Testis (tissue), 3 donors: ENCODE data around the gene SLC30A1. TPM values are rescaled to one million over a fixed set of nuclear protein-coding genes. Genes with fewer than 3 reads are reported as not detected.

Experiments
- DNase-seq: peaks from one replicate; pipeline ENCODE4 v3.0.0-alpha.2; 2019
- H3K27ac ChIP-seq, 2 donors: fragments of 200-600 bp; sonication (generic); one replicate each; pipeline ENCODE4 v1.5.1; 2019
- H3K27me3 ChIP-seq: fragments of 200-600 bp; sonication (generic); one replicate; pipeline ENCODE4 v1.5.1; 2019
- H3K36me3 ChIP-seq: fragments of 200-600 bp; sonication (generic); one replicate; pipeline ENCODE4 v1.5.1; 2017; ENCODE audit warnings: low read depth; ENCODE audit errors: missing control alignments
- H3K4me1 ChIP-seq: fragments of 200-600 bp; sonication (generic); one replicate; pipeline ENCODE4 v1.5.1; 2019
- H3K4me3 ChIP-seq, 2 donors: fragments of 200-600 bp; sonication (generic); one replicate each; pipeline ENCODE4 v1.5.1; 2017 to 2019
- H3K9me3 ChIP-seq: fragments of 200-600 bp; sonication (generic); one replicate; pipeline ENCODE4 v1.5.1; 2017
- CTCF ChIP-seq, 3 experiments: fragments of 450-650 bp in 2 of 3; fragments of 200-600 bp in 1 of 3; sonication (generic) in 1 of 3; IDR thresholded peaks; one replicate each; pipeline ENCODE4 v1.5.1; 2016 to 2019; ENCODE audit warnings: antibody characterized with exemption in 3 of 3, mild to moderate bottlenecking in 2 of 3, moderate library complexity in 1 of 3
- POLR2A ChIP-seq: fragments of 450-650 bp; IDR thresholded peaks from one replicate; pipeline ENCODE4 v1.6.1; 2017; ENCODE audit warnings: antibody characterized with exemption, mild to moderate bottlenecking, moderate library complexity
- WGBS, 2 donors: methylation state at CpG; one replicate each; pipeline ENCODE4 v1.1.5; 2018; 5-methylcytosine and 5-hydroxymethylcytosine counted together
- intact Hi-C: fragments of 100-400 bp; cut with DNase I; formaldehyde crosslinking; loops from one replicate; pipeline ENCODE4 v1.15.1; 2023; ENCODE audit warnings: low total_unique reads
- polyA plus RNA-seq: library from polyadenylated mRNA; stranded (reverse); fragments of 350-450 nt; fragmentation: Illumina TruSeq; extraction: RNeasy Lipid Tissue Mini Kit (QIAGEN cat#74804); gene quantifications from one replicate; pipeline ENCODE4 v1.2.3, GENCODE V29; 2014; ENCODE audit warnings: low read depth, low replicate concordance; ENCODE audit not compliant: insufficient read depth
- total RNA-seq, 2 donors: library from RNA; depleted of rRNA; stranded (reverse); fragments of >200 nt; gene quantifications; one replicate each; pipeline ENCODE4 v1.2.3, GENCODE V29; 2016

The SLC30A1 gene
- total and polyA plus RNA-seq, 3 donors from 2014 or later = 29.4 to 37.3 (median 33.3) TPM

DNA sequence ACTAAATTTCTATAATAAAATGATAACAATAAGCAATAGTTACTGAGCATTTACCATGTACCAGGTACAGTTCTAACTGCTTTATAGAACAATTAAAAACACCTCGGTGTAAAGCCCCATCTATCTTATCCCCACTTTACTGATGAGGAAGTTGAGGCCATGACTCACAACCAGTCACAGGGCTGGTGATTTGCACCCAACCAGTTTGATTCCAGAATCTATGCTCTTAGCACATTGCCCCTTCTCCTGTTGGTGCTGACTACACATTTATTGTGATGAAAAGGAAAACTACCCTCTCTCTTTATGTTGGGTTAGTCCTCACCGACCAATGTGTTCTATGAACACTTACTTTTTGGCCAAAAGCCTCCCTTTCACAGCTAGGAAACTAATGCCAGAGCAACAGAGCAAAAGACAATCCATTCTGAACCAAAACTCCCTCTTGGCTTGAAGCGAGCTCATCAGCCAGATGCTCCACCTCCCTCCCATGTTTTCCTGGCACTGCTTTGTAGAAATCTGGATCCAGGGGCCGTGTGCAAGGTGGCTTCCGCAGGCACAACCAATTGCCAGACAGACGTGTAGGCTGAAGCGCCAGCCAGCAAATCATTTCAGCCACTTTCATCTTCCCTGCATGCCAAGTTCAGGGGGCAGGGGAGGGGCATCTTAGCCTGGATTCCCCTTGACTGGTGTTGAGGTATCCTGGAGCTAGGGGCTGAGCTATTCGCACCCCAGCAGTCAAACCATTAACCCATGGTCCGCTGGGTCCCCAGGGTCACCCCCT is 32.0 kb upstream of the SLC30A1 start:
- H3K9me3 ChIP-seq = no peaks in the 10 kb centered on the region

GRCh38 chr1:211609120-211610024 is 30.4 kb upstream of the SLC30A1 start:
- H3K36me3 ChIP-seq = no peaks in the 10 kb centered on the region
- no peaks in the 10 kb centered on the region for H3K27me3 ChIP-seq
- TF ChIP-seq CTCF (IDR thresholded peaks at IDR 0.05) (no peak), POLR2A (no peak)
- intact Hi-C loops = loop anchor here (5.0 kb wide), 1 partner anchor 32 kb away; the partner anchor contains the start of gene SLC30A1
- DNase-seq = no peak
- WGBS, 2 donors = 62 to 64% methylated on average over 9 to 10 of the region's 10 CpGs
- H3K27ac ChIP-seq = no peak overlapping the region
- H3K4me1 ChIP-seq = peaks cover 14% of the 10 kb centered on the region
- no peaks in the 10 kb centered on the region for H3K9me3 ChIP-seq
- H3K4me3 ChIP-seq = no peak overlapping the region

More for the DNA sequence above, 32.0 kb upstream of the SLC30A1 start:
- Histone ChIP-seq H3K27me3 (no peaks in the 10 kb centered on the region), H3K4me1 (peaks cover 14% of the 10 kb centered on the region), H3K4me3 (no peak overlapping the region), H3K27ac (peak overlapping the region in 1 of 2 donors; percentile 32), H3K36me3 (no peaks in the 10 kb centered on the region)
- intact Hi-C loops = loop anchor here (5.0 kb wide), 1 partner anchor 34 kb away; the partner anchor contains the start of gene SLC30A1
- no peak for TF ChIP-seq POLR2A
- DNase-seq = no peak
- WGBS, 2 donors = 41 to 54% methylated on average over 6 to 9 of the region's 9 CpGs

DNA sequence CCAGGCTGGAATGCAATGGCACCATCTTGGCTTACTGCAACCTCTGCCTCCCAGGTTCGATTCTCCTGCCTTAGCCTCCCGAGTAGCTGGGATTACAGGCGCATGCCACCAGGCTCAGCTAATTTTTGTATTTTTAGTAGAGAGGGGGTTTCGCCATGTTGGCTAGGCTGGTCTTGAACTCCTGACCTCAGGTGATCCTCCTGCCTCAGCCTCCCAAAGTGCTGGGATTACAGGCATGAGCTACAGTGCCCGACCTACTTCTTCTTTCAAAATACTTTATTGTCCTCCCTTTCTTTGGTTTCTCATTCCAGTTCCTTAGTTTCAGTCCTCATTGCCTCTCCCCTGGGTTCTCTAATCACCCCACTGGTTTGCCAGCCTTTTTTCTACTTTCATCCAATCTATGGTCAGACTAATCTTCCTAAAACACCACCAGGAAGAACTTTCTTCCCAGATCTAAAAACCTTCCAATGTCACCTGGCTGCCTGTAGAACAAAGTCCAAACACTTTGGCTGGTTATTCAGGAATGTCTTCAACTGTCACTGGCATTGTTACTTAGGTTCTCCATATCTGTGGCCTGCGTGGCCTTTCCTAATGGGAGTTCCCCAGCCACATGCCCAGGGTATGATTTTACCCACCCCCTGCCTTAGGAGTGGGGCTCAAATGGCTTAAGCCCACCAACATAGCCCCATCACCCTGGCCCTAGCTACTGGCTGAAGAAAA is 29.0 kb upstream of the SLC30A1 start:
- no peaks in the 10 kb centered on the region for H3K9me3 ChIP-seq
- intact Hi-C loops = no loop called here
- no peaks in the 10 kb centered on the region for H3K36me3 ChIP-seq
- TF ChIP-seq CTCF (IDR thresholded peaks at IDR 0.05) = no peak
- no peak for TF ChIP-seq POLR2A
- no peak overlapping the region for H3K27ac ChIP-seq
- no peak for DNase-seq
- 90 to 92% methylated on average over 6 of the region's 6 CpGs for WGBS, 2 donors
- H3K4me3 ChIP-seq = no peak overlapping the region
- H3K4me1 ChIP-seq = peaks cover 10% of the 10 kb centered on the region
- H3K27me3 ChIP-seq = no peaks in the 10 kb centered on the region

DNA sequence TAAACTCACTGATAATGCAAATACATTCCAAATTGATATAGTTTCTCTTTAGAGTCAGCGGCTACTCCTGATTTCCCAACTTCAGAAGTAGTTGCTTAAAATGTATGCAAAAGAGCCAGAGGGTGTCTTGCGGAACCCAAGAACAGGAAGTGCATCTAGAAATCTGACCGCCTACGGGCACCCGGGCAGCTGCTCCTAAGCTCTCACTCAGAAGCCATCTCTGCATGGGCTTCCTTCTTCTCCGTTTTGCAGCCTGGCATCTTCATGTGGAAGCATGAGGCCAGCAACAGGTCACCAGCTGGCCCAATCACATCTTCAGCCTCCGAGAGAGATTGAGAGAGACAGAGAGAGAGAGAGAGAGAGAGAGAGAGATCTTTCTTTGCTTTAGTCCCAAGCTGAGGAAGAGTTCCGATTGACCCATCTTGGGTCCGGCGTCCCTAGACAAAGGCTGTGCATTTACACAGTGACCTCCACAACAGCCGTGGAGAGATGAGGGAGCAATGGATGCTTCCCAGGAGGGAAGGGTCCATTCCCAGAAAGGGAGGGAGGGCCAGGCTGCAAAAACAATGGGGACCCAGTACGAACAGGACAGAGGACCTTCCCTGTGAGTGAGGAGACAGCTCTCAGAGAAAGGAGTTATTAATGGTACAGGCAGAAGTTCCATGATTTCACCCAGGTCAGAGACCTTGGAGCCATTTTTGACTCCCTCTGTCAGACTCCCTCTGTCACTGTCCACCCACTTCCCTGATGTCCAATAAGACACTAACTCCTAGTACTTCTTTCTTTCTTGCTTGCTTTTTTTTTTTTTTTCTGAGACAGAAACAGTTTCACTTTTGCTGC is 28.2 kb upstream of the SLC30A1 start:
- intact Hi-C loops = no loop called here
- H3K9me3 ChIP-seq = no peaks in the 10 kb centered on the region
- no peaks in the 10 kb centered on the region for H3K27me3 ChIP-seq
- no peak overlapping the region for H3K27ac ChIP-seq
- H3K36me3 ChIP-seq = no peaks in the 10 kb centered on the region
- H3K4me1 ChIP-seq = peaks cover 10% of the 10 kb centered on the region
- DNase-seq = no peak
- TF ChIP-seq CTCF (IDR thresholded peaks at IDR 0.05) = no peak
- TF ChIP-seq POLR2A = no peak
- WGBS, 2 donors = 44 to 67% methylated on average over 12 of the region's 12 CpGs
- no peak overlapping the region for H3K4me3 ChIP-seq
